ENCODE results near the gene KPTN.

The KPTN gene

DNA sequence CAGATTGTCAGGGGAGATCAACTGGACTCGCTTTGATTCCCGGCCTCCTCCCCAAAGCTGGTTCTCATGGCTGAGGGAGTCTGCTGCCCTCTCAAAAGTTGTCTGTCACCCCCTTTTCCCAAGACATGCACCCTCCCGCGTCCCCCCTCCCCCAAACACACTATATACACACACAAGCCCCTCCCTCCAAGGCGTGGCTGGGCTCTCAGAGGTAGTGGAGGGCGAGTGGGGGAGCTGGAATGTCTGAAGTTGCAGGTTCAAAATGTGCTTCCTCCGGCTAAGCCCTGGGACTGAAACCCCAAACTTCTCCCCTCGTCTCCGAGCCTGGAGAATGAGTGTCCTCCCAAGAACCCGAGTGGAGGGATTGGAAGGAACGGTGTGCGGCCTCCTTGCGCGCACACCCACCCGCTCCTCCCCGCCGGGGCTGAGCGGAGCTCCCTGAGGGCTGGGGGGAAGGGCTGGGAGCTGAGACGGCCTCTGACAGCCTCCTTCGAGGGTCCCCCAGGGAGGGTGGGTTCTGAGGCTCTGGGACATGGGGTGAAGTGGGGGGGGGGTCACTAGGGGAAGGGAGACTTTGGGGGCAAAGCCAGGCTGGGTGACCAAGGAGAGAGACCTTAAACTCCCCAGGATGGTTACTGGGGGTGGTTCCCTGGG is 54.8 kb downstream of the KPTN start:
- Histone ChIP-seq H3K27me3 (ENCODE audit: insufficient read depth, low read length) (peaks cover 29% of the 10 kb centered on the region), H3K9ac (ENCODE audit: low read depth, low read length) (peak overlapping the region; percentile 22; the same call in 1 of the 2 replicates), H3K27ac (ENCODE audit: low read depth, low read length) (no peak overlapping the region), H3K4me1 (ENCODE audit: insufficient read depth, low read length) (peaks cover 3% of the 10 kb centered on the region; the same call in 1 of the 2 replicates), H3K9me3 (ENCODE audit: insufficient read depth, low read depth, low read length) (no peaks in the 10 kb centered on the region), H3K36me3 (ENCODE audit: insufficient read depth, low read length) (no peaks in the 10 kb centered on the region), H3K4me3 (ENCODE audit: low read length) (peak overlapping the region; percentile 47)
- WGBS, result 21% methylated on average over 16 of the region's 20 CpGs

DNA sequence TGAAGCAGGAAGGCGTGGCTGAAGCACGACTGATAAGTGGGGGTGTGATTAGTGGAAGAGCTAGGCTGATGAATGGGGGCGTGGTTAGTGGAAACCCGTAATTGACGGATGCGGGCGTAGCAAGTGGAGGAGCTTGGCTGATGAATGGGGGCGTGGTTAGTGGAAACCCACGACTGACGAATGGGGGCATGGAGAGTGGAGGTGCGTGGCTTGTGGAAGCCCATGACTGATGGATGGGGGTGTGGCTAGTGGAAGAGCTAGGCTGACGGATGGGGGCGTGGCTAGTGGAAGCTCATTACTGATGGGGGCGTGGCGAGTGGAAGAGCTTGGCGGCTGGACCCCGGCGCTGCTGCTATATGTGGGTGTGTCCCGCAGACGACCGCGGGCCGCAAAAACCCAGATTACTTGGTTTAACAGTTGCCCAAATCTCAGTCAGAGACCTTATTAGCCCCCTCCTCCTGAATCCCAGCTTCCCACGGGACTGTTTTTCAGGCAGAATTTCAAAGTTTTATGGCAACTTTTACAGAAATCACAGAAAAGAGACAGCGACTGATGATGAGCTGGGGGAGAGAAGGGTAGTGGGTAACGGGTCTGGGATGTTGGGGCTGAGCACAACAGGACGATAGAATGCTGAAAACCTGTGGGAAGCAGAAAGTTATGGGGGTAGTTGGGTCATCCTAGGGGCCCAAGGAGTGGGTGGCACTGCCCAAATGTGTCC is 55.7 kb downstream of the KPTN start:
- 2% methylated on average over 27 of the region's 27 CpGs for whole genome bisulfite sequencing
- peak overlapping the region; percentile 48 for H3K4me3 ChIP-seq (ENCODE audit: low read length)

DNA sequence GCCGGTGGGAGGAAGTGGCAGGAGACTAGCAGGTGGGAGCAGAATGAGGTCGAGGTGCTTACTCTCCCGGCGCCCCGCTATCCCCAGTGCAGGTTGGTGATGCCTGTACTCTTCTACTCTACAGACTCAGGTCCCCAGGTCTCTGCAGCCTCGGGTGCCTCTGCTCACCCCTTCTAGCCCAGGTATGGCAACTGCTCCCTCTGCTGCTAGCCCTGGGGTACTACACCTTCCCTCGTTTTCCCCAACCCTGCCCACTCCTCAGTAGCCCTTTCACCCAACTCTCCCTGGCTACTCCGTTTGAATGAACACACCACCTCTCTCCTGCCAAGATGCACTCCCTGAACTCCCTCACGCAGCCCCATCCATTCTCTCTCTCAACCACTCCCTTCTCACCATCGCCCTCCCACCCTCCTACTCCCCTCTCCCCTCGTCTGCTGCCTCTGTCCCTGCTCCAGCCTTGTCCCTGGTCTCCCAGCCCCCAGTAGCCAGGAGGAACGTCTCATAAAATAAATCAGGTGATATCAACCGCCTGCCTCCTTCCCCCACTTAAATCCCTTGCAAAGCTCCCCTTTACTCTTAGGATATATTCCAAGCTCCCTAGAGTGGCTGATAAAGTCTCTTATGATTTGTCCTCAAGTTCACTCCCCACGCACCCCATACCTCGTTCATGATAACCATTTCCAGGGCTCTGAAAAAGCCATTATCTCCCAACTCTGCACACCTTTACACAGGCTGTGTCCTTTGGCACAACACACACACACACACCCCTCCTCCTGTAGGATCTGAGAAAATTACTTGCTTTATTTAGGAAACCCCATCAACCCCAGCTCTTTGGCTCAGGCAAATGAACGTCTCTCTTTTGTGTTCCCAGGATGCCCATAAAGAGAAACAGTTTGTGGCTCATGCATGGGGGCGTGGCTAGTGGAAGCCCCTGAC is 56.5 kb downstream of the KPTN start:
- 8% methylated on average over 17 of the region's 17 CpGs for WGBS
- Histone ChIP-seq H3K9ac (ENCODE audit: low read depth, low read length) (0 out of 2 replicates have a peak overlapping the region, but pooled peaks have one; percentile 9), H3K4me3 (ENCODE audit: low read length) (peak overlapping the region; percentile 48), H3K36me3 (ENCODE audit: insufficient read depth, low read length) (no peaks in the 10 kb centered on the region), H3K4me1 (ENCODE audit: insufficient read depth, low read length) (peaks cover 7% of the 10 kb centered on the region; the same call in 1 of the 2 replicates), H3K9me3 (ENCODE audit: insufficient read depth, low read depth, low read length) (no peaks in the 10 kb centered on the region), H3K27ac (ENCODE audit: low read depth, low read length) (peak overlapping the region; percentile 32; the same call in 1 of the 2 replicates), H3K27me3 (ENCODE audit: insufficient read depth, low read length) (peaks cover 45% of the 10 kb centered on the region)

More for the DNA sequence above, 55.7 kb downstream of the KPTN start:
- H3K36me3 ChIP-seq (ENCODE audit: insufficient read depth, low read length), result no peaks in the 10 kb centered on the region
- H3K9me3 ChIP-seq (ENCODE audit: insufficient read depth, low read depth, low read length), result no peaks in the 10 kb centered on the region
- H3K27me3 ChIP-seq (ENCODE audit: insufficient read depth, low read length), result peaks cover 37% of the 10 kb centered on the region
- peaks cover 4% of the 10 kb centered on the region; the same call in 1 of the 2 replicates for H3K4me1 ChIP-seq (ENCODE audit: insufficient read depth, low read length)
- no peak overlapping the region for H3K27ac ChIP-seq (ENCODE audit: low read depth, low read length)
- H3K9ac ChIP-seq (ENCODE audit: low read depth, low read length), result no peak overlapping the region
